Measurements from ENCODE around the gene INPP5E.
"Not testable (repeated sequence)": the region's sequence is repeated elsewhere in the genome, so short reads cannot be mapped to it uniquely, and the experiment has no call there.

INPP5E gene

GRCh38 chr9:136429075-136429628 lies 10.5 kb downstream of the INPP5E start:
- no peak for DNase-seq (ENCODE audit: low read depth in 2 of 2)

- no peak for DNase-seq (ENCODE audit: low read depth in 2 of 2)
Observed at GRCh38 chr9:136426787-136427186, 12.9 kb downstream of the INPP5E start.

- DNase-seq (ENCODE audit: low read depth in 2 of 2), result not testable (repeated sequence)
Observed at GRCh38 chr9:136425367-136425766, 14.3 kb downstream of the INPP5E start.

GRCh38 chr9:136424750-136425362 lies 14.8 kb downstream of the INPP5E start:
- no peak for DNase-seq (ENCODE audit: low read depth in 2 of 2)

GRCh38 chr9:136423432-136424146 lies 16.1 kb downstream of the INPP5E start:
- no peak for DNase-seq (ENCODE audit: low read depth in 2 of 2)

- DNase-seq (ENCODE audit: low read depth in 2 of 2), result no peak
Observed at GRCh38 chr9:136422876-136423275, 16.8 kb downstream of the INPP5E start.

- DNase-seq (ENCODE audit: low read depth in 2 of 2), result no peak
Observed at GRCh38 chr9:136421791-136422190, 17.9 kb downstream of the INPP5E start.

GRCh38 chr9:136419092-136419420 lies 20.6 kb downstream of the INPP5E start:
- no peak for DNase-seq (ENCODE audit: low read depth in 2 of 2)

GRCh38 chr9:136418182-136419091 lies 21.2 kb downstream of the INPP5E start:
- no peak for DNase-seq (ENCODE audit: low read depth in 2 of 2)

GRCh38 chr9:136416914-136417313 lies 22.7 kb downstream of the INPP5E start:
- DNase-seq (ENCODE audit: low read depth in 2 of 2), result no peak

- no peak for DNase-seq (ENCODE audit: low read depth in 2 of 2)
Observed at GRCh38 chr9:136416427-136416826, 23.2 kb downstream of the INPP5E start.

- no peak for DNase-seq (ENCODE audit: low read depth in 2 of 2)
Observed at GRCh38 chr9:136412962-136413361, 26.7 kb downstream of the INPP5E start.

- DNase-seq (ENCODE audit: low read depth in 2 of 2), result no peak
Observed at GRCh38 chr9:136411378-136411777, 28.3 kb downstream of the INPP5E start.

GRCh38 chr9:136410500-136411287 lies 29.0 kb downstream of the INPP5E start, which contains the start of the genes ENTR1 and PMPCA:
Gene ENTR1, minus strand, starts transcription at chr9:136410614. Its CDS starts 217 bp downstream, at chr9:136410397.
Gene PMPCA, plus strand, starts transcription at chr9:136410658. Its CDS starts 11 bp downstream, at chr9:136410669.
- peak; percentile 93 to 95 for DNase-seq (ENCODE audit: low read depth in 2 of 2)

- DNase-seq (ENCODE audit: low read depth in 2 of 2), result no peak
Observed at GRCh38 chr9:136409557-136410455, 29.8 kb downstream of the INPP5E start.

- no peak for DNase-seq (ENCODE audit: low read depth in 2 of 2)
Observed at GRCh38 chr9:136407911-136408310, 31.7 kb downstream of the INPP5E start.

GRCh38 chr9:136407061-136407460 lies 32.6 kb downstream of the INPP5E start:
- DNase-seq (ENCODE audit: low read depth in 2 of 2), result not testable (repeated sequence)

- not testable (repeated sequence) for DNase-seq (ENCODE audit: low read depth in 2 of 2)
Observed at GRCh38 chr9:136405904-136406303, 33.7 kb downstream of the INPP5E start.

GRCh38 chr9:136405481-136405880 lies 34.2 kb downstream of the INPP5E start:
- DNase-seq (ENCODE audit: low read depth in 2 of 2), result no peak

GRCh38 chr9:136404801-136405136 lies 34.9 kb downstream of the INPP5E start:
- no peak for DNase-seq (ENCODE audit: low read depth in 2 of 2)
